ENCODE data around the gene RXRA. TPM values are rescaled to one million over a fixed set of nuclear protein-coding genes. Genes with fewer than 3 reads are reported as not detected.

RXRA gene
- total RNA-seq, 1 donor = 26.4 TPM

DNA sequence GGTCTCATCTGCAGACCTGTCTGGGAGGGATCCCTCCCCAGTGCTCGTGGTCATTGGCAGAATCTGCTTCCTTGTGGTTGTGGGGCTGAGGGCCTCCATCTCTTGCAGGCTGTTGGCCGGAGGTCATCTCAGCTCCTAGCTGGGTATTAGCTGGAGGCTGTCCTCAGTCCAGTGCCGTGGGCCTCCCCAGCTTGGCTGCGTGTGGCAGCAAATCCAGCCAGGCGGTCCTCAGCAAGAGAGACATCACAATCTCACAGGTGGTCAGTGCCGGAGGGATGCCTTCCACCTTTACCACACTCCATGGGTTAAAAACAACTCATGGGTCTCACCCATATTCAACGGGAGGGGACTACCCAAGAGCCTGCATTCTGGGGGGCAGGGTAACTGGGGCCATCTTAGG lies 155.5 kb downstream of the RXRA start:
- Histone ChIP-seq H2AFZ (ENCODE audit: low read length) (no peak overlapping the region), H3K4me2 (ENCODE audit: insufficient read depth, low read length) (no peak overlapping the region), H3K79me2 (ENCODE audit: insufficient read depth, low read length) (no peaks in the 10 kb centered on the region), H3K9me3 (ENCODE audit: low read depth, low read length) (no peaks in the 10 kb centered on the region), H3K27me3 (ENCODE audit: insufficient read depth, low read length) (no peaks in the 10 kb centered on the region), H3K4me1 (ENCODE audit: insufficient read depth, low read length) (no peaks in the 10 kb centered on the region), H3K36me3 (ENCODE audit: insufficient read depth, low read length) (no peaks in the 10 kb centered on the region), H4K20me1 (ENCODE audit: insufficient read depth, low read length) (no peaks in the 10 kb centered on the region), H3K4me3 (ENCODE audit: insufficient read depth, low read length) (no peak overlapping the region), H3K27ac (ENCODE audit: low read depth, low read length) (no peak overlapping the region)
- TF ChIP-seq, protein P1, sequence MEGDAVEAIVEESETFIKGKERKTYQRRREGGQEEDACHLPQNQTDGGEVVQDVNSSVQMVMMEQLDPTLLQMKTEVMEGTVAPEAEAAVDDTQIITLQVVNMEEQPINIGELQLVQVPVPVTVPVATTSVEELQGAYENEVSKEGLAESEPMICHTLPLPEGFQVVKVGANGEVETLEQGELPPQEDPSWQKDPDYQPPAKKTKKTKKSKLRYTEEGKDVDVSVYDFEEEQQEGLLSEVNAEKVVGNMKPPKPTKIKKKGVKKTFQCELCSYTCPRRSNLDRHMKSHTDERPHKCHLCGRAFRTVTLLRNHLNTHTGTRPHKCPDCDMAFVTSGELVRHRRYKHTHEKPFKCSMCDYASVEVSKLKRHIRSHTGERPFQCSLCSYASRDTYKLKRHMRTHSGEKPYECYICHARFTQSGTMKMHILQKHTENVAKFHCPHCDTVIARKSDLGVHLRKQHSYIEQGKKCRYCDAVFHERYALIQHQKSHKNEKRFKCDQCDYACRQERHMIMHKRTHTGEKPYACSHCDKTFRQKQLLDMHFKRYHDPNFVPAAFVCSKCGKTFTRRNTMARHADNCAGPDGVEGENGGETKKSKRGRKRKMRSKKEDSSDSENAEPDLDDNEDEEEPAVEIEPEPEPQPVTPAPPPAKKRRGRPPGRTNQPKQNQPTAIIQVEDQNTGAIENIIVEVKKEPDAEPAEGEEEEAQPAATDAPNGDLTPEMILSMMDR (IDR thresholded peaks at IDR 0.05; ENCODE audit: extremely low read depth, low read depth, low read length) = no peak
- DNase-seq (ENCODE audit: insufficient read length, low spot score, missing footprints) = no peak

DNA sequence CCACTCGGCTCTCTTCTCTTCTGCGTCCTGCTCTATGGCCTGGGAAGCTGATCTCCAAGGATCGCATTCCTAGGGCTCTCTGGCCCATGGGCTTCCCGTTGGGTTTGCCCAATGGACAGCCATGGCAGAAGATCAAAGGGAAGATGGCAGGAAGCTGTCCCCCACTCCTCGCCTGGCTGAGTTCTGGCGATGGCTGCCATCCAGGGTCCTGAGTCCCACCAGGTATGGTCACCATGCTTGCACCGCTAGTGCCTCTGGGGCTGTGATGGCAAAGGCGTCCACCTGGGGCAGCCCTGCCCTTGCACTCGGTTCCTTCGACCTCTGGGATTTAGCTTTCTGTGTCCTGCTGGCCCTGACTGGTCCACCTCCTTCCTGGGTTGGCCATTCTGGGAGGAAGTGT lies 156.0 kb downstream of the RXRA start:
- H3K79me2 ChIP-seq (ENCODE audit: insufficient read depth, low read length) = no peaks in the 10 kb centered on the region
- no peaks in the 10 kb centered on the region for H3K27me3 ChIP-seq (ENCODE audit: insufficient read depth, low read length)
- H4K20me1 ChIP-seq (ENCODE audit: insufficient read depth, low read length) = no peaks in the 10 kb centered on the region
- TF ChIP-seq, protein P1 (IDR thresholded peaks at IDR 0.05; ENCODE audit: extremely low read depth, low read depth, low read length) = no peak
- no peak for DNase-seq (ENCODE audit: insufficient read length, low spot score, missing footprints)
- H3K27ac ChIP-seq (ENCODE audit: low read depth, low read length) = no peak overlapping the region
- H3K9me3 ChIP-seq (ENCODE audit: low read depth, low read length) = no peaks in the 10 kb centered on the region
- no peak overlapping the region for H3K4me3 ChIP-seq (ENCODE audit: insufficient read depth, low read length)
- H2AFZ ChIP-seq (ENCODE audit: low read length) = no peak overlapping the region
- no peaks in the 10 kb centered on the region for H3K36me3 ChIP-seq (ENCODE audit: insufficient read depth, low read length)
- no peak overlapping the region for H3K4me2 ChIP-seq (ENCODE audit: insufficient read depth, low read length)
- no peaks in the 10 kb centered on the region for H3K4me1 ChIP-seq (ENCODE audit: insufficient read depth, low read length)

GRCh38 chr9:134483361-134484184 lies 157.3 kb downstream of the RXRA start:
- Histone ChIP-seq H4K20me1 (ENCODE audit: insufficient read depth, low read length) (no peaks in the 10 kb centered on the region), H3K36me3 (ENCODE audit: insufficient read depth, low read length) (no peaks in the 10 kb centered on the region), H3K79me2 (ENCODE audit: insufficient read depth, low read length) (no peaks in the 10 kb centered on the region), H3K9me3 (ENCODE audit: low read depth, low read length) (no peaks in the 10 kb centered on the region), H3K4me3 (ENCODE audit: insufficient read depth, low read length) (no peak overlapping the region), H3K4me2 (ENCODE audit: insufficient read depth, low read length) (no peak overlapping the region), H3K27me3 (ENCODE audit: insufficient read depth, low read length) (no peaks in the 10 kb centered on the region), H3K4me1 (ENCODE audit: insufficient read depth, low read length) (no peaks in the 10 kb centered on the region), H3K27ac (ENCODE audit: low read depth, low read length) (no peak overlapping the region), H2AFZ (ENCODE audit: low read length) (no peak overlapping the region)
- DNase-seq (ENCODE audit: insufficient read length, low spot score, missing footprints) = no peak
- TF ChIP-seq, protein P1 (IDR thresholded peaks at IDR 0.05; ENCODE audit: extremely low read depth, low read depth, low read length) = no peak

GRCh38 chr9:134484479-134484878 lies 158.2 kb downstream of the RXRA start:
- TF ChIP-seq, protein P1 (IDR thresholded peaks at IDR 0.05; ENCODE audit: extremely low read depth, low read depth, low read length) = no peak
- Histone ChIP-seq H3K36me3 (ENCODE audit: insufficient read depth, low read length) (no peaks in the 10 kb centered on the region), H2AFZ (ENCODE audit: low read length) (no peak overlapping the region), H3K4me3 (ENCODE audit: insufficient read depth, low read length) (no peak overlapping the region), H3K4me2 (ENCODE audit: insufficient read depth, low read length) (no peak overlapping the region), H3K27ac (ENCODE audit: low read depth, low read length) (no peak overlapping the region), H4K20me1 (ENCODE audit: insufficient read depth, low read length) (no peaks in the 10 kb centered on the region), H3K79me2 (ENCODE audit: insufficient read depth, low read length) (no peaks in the 10 kb centered on the region), H3K4me1 (ENCODE audit: insufficient read depth, low read length) (no peaks in the 10 kb centered on the region), H3K27me3 (ENCODE audit: insufficient read depth, low read length) (no peaks in the 10 kb centered on the region), H3K9me3 (ENCODE audit: low read depth, low read length) (no peaks in the 10 kb centered on the region)
- peak; percentile 59 for DNase-seq (ENCODE audit: insufficient read length, low spot score, missing footprints)
